RWPE2 (cell line): ENCODE data around the gene FAM177B.
"Not testable (repeated sequence)": the region's sequence is repeated elsewhere in the genome, so short reads cannot be mapped to it uniquely, and the experiment has no call there.

Experiments used
- ATAC-seq: fragments of 200-7000 bp; cut with Tn5 transposase; 3 replicates; pipeline ENCODE4 v1.9.1; 2021; ENCODE audit warnings: low read depth
- DNase-seq: peaks from one replicate; pipeline ENCODE4 v3.0.0-alpha.2; 2020; ENCODE audit warnings: low spot score
- H3K27ac ChIP-seq: fragments of 450-650 bp; 2 replicates; pipeline ENCODE4 v1.5.1; 2017; ENCODE audit warnings: mild to moderate bottlenecking; ENCODE audit not compliant: poor library complexity, severe bottlenecking
- H3K27me3 ChIP-seq: fragments of 250-450 bp; sonication (Bioruptor Pico); 2 replicates; pipeline ENCODE4 v1.5.1; 2021; ENCODE audit warnings: mild to moderate bottlenecking, moderate library complexity; ENCODE audit not compliant: insufficient read depth, poor library complexity, severe bottlenecking
- H3K36me3 ChIP-seq: fragments of 250-450 bp; sonication (Bioruptor Pico); 2 replicates; pipeline ENCODE4 v1.5.1; 2020; ENCODE audit warnings: low read depth, mild to moderate bottlenecking, moderate library complexity
- H3K4me1 ChIP-seq: fragments of 250-450 bp; sonication (Bioruptor Pico); 2 replicates; pipeline ENCODE4 v1.5.1; 2021; ENCODE audit warnings: mild to moderate bottlenecking, moderate library complexity; ENCODE audit not compliant: insufficient read depth, poor library complexity, severe bottlenecking
- H3K4me3 ChIP-seq: fragments of 250-450 bp; sonication (Bioruptor Pico); 2 replicates; pipeline ENCODE4 v1.5.1; 2021; ENCODE audit warnings: mild to moderate bottlenecking, moderate library complexity; ENCODE audit not compliant: severe bottlenecking
- H3K9me3 ChIP-seq: fragments of 250-450 bp; sonication (Bioruptor Pico); 2 replicates; pipeline ENCODE4 v1.5.1; 2021; ENCODE audit warnings: mild to moderate bottlenecking, moderate library complexity; ENCODE audit not compliant: severe bottlenecking
- TF ChIP-seq, protein P1 (sequence below): fragments of 450-650 bp; IDR thresholded peaks from one replicate; pipeline ENCODE4 v1.5.1; 2017; ENCODE audit warnings: mild to moderate bottlenecking, moderate library complexity; ENCODE audit not compliant: poor library complexity, severe bottlenecking

FAM177B gene

DNA sequence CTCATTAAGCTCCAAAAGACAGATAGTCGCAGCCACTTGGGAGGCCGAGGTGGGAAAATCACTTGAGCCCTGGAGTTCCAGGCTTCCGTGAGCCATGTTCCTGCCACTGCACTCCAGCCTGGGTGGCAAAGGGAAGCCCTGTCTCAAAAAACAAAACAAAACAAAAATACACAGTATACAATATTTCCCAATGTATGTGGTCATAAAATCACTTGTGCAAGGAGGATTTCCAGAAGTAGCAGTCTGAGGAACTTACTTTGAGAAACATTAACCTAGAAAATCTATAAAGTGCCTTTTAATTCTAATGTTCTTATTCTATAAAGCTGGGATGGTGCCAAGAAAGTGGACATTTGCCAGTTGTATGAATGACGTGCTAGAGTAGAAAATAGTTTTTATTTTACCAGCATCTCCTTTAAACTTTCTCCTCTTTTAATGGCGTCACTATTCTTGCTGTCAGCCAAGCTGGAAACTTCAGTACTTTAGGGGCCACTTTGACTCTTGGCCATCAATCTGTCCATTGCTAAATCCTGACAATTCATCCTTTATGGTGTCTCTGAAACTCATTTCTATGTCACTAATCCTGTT, 22.5 kb downstream of the FAM177B start:
- Histone ChIP-seq H3K27ac (no peak overlapping the region), H3K4me3 (no peak overlapping the region), H3K4me1 (no peaks in the 10 kb centered on the region), H3K27me3 (no peaks in the 10 kb centered on the region), H3K36me3 (no peaks in the 10 kb centered on the region), H3K9me3 (no peaks in the 10 kb centered on the region)
- no peak for ATAC-seq
- TF ChIP-seq, protein P1, sequence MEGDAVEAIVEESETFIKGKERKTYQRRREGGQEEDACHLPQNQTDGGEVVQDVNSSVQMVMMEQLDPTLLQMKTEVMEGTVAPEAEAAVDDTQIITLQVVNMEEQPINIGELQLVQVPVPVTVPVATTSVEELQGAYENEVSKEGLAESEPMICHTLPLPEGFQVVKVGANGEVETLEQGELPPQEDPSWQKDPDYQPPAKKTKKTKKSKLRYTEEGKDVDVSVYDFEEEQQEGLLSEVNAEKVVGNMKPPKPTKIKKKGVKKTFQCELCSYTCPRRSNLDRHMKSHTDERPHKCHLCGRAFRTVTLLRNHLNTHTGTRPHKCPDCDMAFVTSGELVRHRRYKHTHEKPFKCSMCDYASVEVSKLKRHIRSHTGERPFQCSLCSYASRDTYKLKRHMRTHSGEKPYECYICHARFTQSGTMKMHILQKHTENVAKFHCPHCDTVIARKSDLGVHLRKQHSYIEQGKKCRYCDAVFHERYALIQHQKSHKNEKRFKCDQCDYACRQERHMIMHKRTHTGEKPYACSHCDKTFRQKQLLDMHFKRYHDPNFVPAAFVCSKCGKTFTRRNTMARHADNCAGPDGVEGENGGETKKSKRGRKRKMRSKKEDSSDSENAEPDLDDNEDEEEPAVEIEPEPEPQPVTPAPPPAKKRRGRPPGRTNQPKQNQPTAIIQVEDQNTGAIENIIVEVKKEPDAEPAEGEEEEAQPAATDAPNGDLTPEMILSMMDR, result no peak
- DNase-seq, result no peak

DNA sequence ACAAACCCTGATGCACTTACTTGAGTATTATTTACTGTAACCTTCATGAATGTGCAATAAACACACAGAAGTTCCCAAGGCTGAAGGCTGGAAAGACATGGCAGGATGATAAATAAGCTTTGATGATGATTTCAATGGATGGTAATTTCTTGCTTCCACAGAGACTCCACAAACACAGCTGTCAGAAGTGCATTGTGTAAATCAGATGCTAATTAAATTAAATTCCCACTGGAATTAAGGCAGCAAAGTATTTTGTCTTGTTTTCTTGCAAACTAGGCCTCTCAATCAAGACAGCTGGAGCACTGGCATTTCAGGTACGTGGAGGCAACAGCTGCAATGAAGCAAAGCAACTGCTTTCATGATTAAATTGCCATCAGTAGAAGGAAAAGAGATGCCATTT, 24.1 kb downstream of the FAM177B start:
- Histone ChIP-seq H3K4me3 (no peak overlapping the region), H3K27ac (no peak overlapping the region), H3K36me3 (no peaks in the 10 kb centered on the region), H3K27me3 (no peaks in the 10 kb centered on the region), H3K4me1 (no peaks in the 10 kb centered on the region), H3K9me3 (no peaks in the 10 kb centered on the region)
- TF ChIP-seq, protein P1, result no peak
- ATAC-seq, result no peak
- no peak for DNase-seq

DNA sequence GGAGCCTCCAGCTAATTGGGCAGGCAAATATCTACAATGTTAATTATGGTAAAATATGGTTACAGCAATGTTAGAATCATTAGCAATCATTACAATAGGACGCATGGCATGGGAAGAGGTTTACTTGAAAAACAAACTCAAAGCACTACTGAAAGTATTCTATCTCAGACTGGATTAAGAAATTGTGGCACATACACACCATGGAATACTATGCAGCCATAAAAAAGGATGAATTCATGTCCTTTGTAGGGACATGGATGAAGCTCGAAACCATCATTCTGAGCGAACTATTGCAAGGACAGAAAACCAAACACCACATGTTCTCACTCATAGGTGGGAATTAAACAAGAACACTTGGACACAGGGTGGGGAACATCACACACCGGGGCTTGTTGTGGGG, 25.2 kb downstream of the FAM177B start:
- not testable (repeated sequence) for H3K27ac ChIP-seq, H3K9me3 ChIP-seq, H3K4me1 ChIP-seq, DNase-seq, H3K27me3 ChIP-seq, H3K36me3 ChIP-seq, ATAC-seq, H3K4me3 ChIP-seq

DNA sequence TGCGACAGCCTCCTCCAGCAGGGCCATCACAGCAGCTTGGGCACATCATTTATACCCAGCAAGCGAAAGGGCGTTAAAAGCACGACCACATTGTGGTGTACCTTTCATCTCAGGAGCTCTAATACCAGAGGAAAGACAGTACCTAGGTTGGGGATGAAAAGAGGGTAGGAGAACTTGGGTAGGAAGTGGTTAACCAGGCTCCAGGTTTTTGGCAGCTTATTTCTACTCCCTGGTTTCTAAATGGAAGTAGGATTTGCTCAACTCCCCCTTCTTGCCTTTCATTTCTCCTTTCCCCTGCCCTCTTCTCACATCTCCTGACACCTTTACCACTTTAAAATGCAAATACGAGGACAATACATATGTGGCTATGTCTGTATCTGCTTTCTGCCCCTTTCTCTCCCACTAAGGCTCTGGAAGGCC, 30.2 kb downstream of the FAM177B start:
- Histone ChIP-seq H3K36me3 (no peaks in the 10 kb centered on the region), H3K9me3 (no peaks in the 10 kb centered on the region), H3K27ac (no peak overlapping the region), H3K4me1 (no peaks in the 10 kb centered on the region), H3K4me3 (no peak overlapping the region), H3K27me3 (no peaks in the 10 kb centered on the region)
- DNase-seq (no peak), ATAC-seq (no peak)
- TF ChIP-seq, protein P1, result no peak

DNA sequence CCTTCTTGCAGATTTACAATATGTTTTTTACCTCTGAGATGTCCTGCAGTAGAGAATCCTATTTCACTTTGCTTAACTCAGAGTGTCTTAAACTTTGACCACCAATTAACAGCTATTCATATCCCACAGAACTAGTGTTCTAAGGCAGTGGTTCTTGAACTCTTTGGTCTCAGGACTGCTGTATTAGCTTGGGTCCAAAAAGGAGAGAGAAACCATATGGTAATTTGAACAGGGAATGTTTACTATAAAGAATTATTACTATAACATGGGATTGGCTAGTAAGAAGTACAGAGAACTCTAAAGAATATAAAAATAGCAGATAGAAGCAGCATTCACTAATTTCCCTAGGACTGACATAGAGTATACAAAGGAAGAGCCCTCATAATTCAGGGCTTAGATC, 31.6 kb downstream of the FAM177B start:
- Histone ChIP-seq H3K9me3 (no peaks in the 10 kb centered on the region), H3K27ac (no peak overlapping the region), H3K4me3 (no peak overlapping the region), H3K27me3 (no peaks in the 10 kb centered on the region), H3K36me3 (no peaks in the 10 kb centered on the region), H3K4me1 (no peaks in the 10 kb centered on the region)
- ATAC-seq (no peak), DNase-seq (no peak)
- TF ChIP-seq, protein P1, result no peak
